Suprapubic skin (tissue), 3 donors: ENCODE measurements around the gene ATP4A.

Experiments used
- POLR2A ChIP-seq, 2 donors: fragments of 450-650 bp; IDR thresholded peaks; one replicate each; pipeline ENCODE4 v1.6.1; 2017; ENCODE audit warnings: antibody characterized with exemption in 2 of 2, mild to moderate bottlenecking in 2 of 2, moderate library complexity in 2 of 2
- TF ChIP-seq, protein P1 (sequence below), 2 donors: fragments of 200-600 bp in 1 of 2; fragments of 450-650 bp in 1 of 2; sonication (generic) in 1 of 2; IDR thresholded peaks; one replicate each; pipeline ENCODE4 v1.5.1; 2016 to 2019; ENCODE audit warnings: antibody characterized with exemption in 2 of 2, mild to moderate bottlenecking in 1 of 2, moderate library complexity in 1 of 2

DNA sequence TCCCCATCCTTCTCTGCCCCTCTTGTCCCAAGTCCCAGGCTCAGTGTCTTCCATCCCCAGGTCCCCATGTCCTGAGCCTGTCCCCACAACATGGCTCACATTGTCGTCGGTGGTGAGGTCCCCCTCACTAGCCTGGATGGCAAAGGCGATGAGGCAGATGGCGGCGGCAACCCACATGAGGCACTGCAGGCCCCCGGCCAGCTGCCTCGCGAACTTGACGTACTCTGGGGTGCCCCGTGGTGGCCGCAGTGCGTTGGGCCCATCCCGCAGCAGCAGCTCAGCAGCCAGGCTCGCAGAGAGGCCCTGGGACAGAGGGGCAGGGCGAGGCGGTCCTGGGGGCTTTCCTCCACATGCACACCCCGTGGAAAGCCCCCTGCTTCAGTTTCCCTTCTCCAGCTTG is 1.1 kb downstream of the ATP4A start:
- no peak for TF ChIP-seq POLR2A (IDR thresholded peaks at IDR 0.05)
- TF ChIP-seq, protein P1, sequence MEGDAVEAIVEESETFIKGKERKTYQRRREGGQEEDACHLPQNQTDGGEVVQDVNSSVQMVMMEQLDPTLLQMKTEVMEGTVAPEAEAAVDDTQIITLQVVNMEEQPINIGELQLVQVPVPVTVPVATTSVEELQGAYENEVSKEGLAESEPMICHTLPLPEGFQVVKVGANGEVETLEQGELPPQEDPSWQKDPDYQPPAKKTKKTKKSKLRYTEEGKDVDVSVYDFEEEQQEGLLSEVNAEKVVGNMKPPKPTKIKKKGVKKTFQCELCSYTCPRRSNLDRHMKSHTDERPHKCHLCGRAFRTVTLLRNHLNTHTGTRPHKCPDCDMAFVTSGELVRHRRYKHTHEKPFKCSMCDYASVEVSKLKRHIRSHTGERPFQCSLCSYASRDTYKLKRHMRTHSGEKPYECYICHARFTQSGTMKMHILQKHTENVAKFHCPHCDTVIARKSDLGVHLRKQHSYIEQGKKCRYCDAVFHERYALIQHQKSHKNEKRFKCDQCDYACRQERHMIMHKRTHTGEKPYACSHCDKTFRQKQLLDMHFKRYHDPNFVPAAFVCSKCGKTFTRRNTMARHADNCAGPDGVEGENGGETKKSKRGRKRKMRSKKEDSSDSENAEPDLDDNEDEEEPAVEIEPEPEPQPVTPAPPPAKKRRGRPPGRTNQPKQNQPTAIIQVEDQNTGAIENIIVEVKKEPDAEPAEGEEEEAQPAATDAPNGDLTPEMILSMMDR (IDR thresholded peaks at IDR 0.05), result no peak
